HG03095 (cell line): ENCODE measurements around the gene SSR1.
"Not testable (repeated sequence)": the region's sequence is repeated elsewhere in the genome, so short reads cannot be mapped to it uniquely, and the experiment has no call there.

Source experiments
- ATAC-seq: cut with Tn5 transposase; IDR thresholded peaks from one replicate; pipeline ENCODE4 v1.9.1; 2021; ENCODE audit warnings: moderate library complexity; ENCODE audit not compliant: unreplicated experiment

Gene SSR1

DNA sequence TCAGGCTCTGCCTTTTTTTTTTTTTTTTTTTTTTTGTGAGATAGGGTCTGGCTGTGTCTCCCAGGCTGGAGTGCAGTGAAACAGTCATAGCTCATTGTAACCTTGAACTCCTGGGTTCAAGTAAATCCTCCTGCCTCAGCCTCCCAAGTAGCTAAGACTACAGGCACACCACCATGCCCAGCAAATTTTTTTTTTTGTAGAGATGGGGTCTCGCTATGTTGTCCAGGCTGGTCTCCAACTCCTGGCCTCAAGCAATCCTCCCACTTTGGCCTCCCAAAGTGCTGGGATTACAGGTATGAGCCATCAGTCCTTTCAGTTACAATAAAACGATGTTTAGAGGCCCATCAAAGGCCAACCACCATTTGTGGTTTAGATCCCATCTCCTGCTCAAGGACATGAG is 6.4 kb upstream of the SSR1 start:
- not testable (repeated sequence) for ATAC-seq

DNA sequence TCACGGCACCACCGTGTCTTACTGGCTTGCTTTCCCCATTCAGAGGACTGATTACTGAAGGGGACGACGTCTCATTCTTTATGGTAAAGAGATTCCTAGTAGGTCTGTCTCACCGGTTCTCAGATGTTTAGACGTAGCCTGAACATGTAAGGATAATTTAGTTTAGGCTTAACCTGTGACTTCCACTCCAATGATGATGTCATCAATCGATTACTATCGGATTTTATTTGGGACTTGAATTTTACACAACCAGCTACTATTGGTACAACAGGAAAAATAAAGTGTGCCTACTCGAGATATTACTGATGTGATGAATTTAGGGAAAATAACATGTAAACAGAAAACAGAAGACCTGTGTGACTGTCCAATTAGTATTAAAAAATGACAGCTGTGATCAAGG is 4.5 kb upstream of the SSR1 start:
- no peak for ATAC-seq

DNA sequence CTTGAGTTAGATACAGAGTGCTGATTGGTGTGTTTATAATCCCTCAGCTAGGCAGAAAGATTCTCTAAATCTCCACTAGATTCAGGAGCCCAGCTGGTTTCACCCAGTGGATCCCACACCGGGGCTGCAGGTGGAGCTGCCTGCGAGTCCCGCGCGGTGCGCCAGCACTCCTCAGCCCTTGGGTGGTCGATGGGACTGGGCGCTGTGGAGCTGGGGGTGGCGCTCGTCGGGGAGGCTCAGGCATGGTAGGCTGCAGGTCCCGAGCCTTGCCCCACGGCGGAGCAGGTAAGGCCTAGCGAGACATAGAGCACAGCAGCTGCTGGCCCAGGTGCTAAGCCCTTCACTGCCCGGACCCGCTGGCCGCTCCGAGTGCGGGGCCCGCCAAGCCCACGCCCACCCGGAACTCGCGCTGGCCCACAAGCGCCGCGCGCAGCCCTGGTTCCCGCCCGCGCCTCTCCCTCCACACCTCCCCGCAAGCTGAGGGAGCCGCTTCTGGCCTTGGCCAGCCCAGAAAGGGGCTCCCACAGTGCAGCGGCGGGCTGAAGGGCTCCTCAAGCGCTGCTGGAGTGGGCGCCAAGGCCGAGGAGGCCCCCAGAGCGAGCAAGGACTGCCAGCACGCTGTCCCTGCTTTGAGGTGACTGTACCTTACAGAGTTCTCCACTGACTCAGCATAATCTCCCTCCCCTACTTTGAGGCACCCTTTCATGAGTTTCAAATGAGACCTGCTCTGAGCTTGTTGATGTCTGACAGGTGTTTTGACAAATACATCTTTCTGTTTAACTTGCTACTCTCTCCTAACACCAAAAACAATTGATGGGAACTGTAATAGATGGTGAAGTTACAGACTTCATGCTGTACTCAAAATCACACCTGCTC is 3.9 kb upstream of the SSR1 start:
- ATAC-seq: no peak

DNA sequence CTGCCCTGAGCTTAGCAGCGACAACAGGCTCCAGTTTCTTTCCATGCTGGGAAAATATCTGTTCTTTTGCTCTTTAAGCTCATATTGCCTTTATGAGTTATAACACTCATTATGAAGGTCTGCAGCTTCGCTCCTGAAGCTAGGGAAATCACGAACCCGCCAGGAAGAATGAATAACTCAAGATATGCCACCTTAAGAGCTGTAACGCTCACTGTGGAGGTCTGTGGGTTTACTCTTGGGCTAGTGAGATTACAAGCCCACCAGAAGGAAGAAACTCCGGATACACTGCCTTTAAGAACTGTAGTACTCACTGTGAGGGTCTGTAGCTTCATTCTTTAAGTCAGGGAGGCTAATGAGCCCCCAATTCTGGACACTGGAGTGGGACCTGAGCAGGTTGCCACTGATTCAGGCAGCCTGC is 3.0 kb upstream of the SSR1 start:
- no peak for ATAC-seq

DNA sequence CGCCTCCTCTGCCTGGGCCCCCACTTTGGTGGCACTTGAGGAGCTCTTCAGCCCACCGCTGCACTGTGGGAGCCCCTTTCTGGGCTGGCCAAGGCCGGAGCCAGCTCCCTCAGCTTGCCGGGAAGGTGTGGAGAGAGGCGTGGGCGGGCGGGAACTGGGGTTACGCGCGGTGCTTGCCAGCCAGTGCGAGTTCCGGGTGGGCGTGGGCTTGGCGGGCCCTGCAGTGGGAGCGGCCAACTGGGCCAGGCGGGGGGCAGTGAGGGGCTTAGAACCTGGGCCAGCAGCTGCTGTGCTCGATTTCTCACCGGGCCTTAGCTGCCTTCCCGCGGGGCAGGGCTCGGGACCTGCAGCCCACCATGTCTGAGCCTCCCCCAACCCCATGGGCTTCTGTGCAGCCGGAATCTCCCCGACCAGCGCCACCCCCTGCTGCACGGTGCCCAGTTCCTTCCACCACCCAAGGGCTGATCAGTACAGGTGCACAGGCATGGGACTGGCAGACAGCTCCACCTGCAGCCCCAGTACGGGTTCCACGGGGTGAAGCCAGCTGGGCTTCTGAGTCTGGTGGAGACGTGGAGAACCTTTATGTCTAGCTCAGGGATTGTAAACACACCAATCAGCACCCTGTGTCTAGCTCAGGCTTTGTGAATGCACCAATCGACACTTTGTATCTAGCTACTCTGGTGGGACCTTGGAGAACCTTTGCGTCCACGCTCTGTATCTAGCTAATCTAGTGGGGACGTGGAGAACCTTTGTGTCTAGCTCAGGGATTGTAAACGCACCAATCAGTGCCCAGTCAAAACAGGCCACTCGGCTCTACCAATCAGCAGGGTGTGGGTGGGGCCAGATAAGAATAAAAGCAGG is 2.3 kb upstream of the SSR1 start:
- not testable (repeated sequence) for ATAC-seq

DNA sequence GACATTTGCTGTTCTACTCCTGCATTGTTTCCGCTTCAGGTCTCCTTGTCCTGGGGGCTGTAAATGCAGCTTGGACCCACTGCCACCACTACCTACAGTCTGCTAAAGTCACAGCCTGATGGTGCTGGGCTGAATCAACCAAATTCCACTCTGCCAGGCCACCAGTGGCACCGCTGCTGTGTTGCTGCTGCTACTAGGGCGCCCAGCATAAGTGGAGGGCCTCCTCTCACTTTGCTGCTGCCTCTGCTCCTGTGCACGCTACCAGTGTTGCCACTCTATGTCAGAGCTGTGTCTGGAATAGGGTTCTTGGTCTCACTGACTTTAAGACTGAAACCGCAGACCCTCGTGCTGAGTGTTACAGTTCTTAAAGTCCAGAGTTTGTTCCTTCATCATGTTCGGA is 1.4 kb upstream of the SSR1 start:
- ATAC-seq: no peak

DNA sequence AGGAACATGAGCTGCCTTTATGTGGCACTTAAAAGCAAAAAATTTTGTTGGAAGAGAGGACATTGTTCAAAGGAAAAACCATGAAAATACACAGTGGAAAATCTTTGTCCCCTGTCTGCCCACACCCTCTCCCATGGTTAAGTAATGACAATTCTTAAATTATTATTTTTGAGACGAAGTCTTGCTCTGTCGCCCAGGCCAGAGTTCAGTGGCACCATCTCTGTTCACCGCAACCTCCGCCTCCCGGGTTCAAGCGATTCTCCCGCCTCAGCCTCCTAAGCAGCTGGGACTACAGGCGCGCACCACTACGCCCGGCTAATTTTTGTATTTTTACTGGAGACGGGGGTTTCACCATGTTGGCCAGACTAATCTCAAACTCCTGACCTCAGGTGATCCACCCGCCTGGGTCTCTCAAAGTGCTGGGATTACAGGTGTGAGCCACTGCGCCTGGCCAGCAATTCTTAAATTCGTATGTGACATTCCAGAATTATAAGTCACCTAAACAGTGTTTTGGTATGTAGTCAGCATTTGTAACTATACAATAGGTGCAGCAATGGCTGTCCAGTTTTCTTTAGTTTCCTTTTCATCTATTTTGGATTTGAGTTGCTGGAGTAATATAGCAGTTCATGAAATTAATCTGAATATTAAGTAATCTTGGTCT is 636 bp upstream of the SSR1 start:
- no peak for ATAC-seq

DNA sequence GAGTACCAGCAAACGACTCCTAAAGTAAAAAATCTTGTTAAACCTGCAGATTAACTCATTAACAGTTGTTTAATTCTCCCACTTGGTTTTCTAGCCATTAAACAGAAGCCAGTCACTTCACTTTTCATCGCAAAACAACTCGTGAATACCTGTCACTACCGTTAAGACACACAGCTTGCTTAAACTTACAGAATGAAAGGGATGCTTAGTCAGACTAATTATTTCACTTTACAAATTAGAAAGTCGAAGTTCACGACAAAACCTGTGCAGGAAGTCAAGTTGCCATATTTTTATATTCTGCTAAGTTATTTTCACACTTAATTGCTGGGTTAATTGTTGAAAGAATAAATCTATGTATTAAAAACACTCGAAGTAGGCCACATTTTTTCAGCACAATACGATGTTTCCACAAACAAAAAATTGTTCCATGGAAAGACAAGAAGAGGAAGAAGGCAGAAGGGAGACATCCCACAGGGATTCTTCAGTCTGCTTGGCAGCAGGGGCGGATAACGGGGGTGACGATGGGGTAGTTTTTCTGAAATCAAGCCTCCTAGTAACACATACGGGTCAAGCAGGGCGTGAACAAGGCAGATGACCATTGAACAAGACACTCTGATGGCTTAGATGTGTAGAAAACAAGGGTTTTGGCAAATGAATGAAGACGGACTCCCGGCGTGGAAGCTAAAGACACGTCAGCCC is 933 bp downstream of the SSR1 start:
- no peak for ATAC-seq

DNA sequence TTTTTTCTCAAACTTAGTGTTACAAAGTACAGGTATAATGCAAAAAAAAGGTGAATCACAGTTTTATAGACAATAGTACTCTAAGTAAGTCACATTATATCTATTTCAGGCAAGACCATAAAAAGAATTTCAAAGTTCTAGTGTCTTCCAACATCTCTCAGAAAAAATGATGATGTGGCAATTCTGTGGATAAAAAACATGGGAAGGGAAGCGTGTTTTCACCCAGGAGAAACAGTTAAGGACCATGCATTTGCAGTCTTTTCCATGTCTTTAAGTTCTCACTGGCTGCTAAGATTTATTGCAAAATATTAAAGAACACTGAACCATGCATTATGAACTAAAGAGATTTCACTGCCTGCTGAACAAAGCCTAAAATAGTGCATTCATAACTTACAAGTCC is 1.8 kb downstream of the SSR1 start:
- ATAC-seq: no peak

DNA sequence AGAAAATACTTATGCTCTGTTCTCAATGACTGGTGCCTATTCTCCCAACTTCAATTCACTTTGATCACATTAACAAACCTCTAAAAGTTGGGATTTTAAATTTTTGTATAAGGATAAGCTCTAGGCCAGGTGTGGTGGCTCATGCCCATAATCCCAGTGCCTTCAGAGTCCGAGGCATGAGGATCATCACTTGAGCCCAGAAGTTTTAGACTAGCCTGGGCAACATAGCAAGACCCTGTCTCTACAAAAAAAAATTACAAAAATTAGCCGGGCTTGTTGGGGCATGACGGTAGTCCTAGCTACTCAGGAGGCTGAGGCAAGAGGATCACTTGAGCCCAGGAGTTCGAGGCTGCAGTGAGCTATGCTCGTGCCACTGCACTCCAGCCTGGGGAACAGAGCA is 3.9 kb downstream of the SSR1 start:
- no peak for ATAC-seq

DNA sequence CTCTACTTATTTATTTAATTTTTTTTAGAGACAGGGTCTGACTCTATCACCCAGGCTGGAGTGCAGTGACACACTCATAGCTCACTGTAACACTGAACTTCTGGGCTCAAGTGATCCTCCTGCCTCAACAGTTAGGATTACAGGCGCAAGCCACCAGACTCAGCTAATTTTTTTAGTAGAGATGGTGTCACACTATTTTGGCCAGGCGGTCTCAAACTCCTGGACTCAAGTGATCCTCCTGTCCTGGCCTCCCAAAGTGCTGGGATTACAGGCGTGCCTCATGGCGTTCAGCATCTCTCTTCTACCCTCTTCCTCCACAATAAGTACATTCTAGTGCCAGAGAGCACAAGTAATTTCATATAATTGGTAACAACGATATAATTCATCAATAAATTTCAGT is 5.5 kb downstream of the SSR1 start:
- no peak for ATAC-seq

DNA sequence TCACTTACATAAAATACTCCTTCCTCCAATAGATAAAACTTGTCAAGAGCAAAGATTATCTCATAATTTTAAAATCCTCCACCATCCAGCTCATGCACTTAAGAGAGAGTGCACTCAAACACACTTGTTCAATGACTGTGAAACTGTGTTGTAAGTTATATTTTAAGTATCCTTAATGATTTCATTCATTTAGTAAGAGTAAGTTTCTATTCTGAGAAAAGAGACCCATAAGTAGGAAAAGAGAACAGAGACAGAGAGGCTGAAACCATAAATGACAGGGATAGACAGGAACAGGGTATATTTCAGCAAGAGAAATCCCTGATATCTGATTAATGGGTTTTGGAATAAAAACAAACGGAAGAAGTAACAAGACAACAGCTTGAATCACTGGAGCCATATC is 8.2 kb downstream of the SSR1 start:
- ATAC-seq: no peak

DNA sequence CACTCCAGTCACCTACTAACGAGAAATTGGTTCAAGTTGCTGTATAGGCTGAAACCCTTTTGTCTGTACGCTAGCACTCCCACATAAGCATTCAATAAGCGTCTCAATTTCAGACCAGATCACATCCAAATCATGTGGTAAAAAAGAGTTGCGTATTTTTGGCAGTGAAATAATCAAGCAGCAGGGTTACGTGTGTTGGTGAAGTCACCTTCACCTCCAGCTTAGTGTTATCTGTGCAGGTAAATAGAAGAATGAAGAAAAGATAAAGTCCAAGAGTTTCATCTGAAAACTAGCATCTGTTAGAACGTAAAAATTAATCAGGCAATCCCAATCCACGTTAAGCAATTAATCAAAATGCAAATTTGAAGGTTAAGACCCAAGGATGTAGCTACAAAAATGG is 11.3 kb downstream of the SSR1 start:
- no peak for ATAC-seq

DNA sequence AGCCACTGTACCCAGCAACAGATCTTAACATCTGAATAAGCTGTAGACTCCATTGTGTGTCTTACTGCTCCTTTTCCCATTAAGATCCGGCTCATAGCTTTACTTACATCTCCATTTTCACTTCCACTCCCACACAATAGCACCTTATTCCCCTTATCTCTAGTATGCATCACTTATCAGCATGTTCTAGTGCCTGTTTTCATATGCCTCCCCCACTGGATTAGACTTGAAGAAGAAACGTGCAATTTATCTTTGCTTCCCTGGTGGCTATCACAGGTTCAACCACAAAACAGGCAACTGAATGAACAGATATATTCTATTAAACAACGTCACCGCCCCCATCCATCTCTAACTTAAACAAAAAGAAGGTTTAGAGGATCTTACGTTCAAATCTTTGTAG is 12.1 kb downstream of the SSR1 start:
- no peak for ATAC-seq

DNA sequence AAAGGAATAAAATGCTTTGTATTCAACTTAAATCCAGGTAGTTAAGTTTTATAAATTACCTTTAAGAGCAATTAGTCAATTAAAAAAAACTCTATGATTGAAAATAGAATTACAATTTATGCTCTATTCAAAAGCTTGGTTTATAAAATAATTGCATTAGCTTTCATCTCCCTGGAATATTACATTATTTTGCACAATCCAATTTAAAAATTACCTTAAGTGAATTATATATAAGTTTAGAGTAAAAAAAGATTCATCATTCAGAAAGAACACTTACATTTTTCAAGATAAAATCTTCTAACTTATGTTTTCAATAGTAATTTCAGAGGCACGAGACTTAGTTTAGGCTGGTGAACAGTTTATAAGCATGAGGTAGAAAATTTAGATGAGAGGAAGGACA is 14.9 kb downstream of the SSR1 start:
- no peak for ATAC-seq

DNA sequence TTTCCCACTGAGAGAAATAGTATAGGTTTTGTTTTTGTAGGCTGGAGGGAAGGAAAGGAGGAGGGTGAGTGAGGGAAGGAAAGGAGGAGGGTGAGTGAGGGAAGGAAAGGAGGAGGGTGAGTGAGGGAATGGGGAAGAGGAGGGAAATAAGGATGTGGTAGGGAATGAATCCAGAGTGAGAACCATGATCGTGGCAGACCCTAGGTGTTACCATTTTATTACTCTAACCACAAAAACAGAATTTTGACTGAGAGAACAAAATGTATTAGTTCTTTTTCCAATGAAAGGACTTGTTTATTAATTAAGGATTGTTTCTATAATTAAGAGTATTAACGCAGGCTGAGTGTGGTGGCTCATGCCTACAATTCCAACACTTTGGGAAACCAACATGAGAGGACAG is 16.4 kb downstream of the SSR1 start:
- ATAC-seq: no peak

DNA sequence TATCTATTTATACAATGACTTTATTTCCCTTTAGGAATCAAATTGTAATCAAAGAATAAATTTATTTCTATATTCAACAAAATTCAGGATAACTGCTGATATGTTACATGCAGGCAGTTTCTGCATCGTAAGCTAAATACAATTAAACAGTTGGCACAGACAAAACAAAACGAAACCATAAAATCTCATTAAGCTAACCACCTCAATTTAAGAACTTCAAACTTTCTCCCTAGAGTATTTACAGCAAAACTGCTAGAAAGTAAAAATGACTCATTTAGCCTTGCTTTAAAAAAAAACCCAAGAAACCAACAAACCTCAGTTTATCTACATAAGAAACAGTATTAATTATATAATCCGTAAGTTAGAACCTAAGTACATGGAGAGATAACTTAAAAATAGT is 17.1 kb downstream of the SSR1 start:
- no peak for ATAC-seq

DNA sequence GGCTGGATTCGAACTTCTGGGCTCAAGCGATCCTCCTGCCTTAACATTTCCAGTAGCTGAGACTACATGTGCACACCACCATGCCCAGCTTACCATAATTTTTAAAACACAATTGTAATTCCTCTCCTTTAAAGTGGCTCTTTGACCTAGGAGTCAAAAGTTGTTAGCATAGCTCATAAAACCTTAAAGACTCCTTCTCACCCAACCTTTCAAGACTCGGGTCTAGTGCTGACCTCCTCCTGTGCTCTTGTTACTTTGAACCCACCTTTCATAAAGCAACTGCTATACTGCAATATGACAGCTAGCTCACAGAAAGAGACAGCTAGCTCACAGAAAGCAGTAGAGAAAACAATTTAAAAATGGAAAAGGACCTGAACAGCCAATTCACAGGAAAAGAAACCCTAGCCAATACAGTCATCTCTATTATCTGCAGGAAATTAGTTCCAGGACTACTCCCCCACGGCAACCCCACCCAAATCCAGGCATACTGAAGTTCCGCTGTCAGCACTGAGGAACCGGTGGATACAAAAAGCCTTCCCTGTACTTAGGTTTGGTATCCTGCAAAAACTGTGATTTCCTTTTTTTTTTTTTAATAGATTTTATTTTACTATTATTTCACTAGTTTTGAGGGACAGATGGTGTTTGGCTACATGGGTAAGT is 20.3 kb downstream of the SSR1 start:
- ATAC-seq: no peak

DNA sequence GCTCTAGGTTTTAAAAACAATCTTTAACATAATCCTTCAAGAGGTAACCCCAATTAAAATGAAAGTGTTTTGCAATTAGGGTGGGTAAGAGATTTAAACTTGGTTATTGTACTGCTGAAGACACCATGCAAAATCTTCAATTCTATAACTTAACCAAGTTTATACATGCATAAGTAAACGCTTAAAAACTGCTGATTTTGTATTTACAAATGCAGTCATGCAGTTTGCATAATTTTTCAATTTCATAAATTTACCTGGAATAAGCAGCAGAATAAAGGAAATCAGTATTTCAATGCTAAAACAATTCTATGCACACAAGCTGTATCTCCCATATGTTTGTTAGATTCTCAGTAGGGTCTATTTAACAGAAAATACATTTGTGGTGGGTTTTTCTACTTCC is 22.9 kb downstream of the SSR1 start:
- ATAC-seq: no peak

DNA sequence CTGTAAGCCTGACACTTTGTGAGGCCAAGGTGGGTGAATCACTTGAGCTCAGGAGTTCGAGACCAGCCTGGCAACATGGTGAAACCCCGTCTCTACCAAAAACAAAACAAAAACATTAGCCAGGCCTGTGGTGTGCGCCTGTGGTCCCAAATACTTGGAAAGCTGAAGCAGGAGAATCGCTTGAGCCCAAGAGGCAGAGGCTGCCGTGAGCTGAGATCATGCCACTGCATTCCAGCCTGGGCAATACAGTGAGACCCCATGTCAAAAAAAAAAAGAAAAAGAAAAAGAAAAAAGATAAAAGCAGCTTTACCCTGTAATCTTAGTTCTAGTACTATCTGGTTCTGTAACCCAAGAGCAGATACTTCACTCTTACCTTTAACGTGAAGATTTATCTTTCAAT is 27.6 kb downstream of the SSR1 start:
- no peak for ATAC-seq

DNA sequence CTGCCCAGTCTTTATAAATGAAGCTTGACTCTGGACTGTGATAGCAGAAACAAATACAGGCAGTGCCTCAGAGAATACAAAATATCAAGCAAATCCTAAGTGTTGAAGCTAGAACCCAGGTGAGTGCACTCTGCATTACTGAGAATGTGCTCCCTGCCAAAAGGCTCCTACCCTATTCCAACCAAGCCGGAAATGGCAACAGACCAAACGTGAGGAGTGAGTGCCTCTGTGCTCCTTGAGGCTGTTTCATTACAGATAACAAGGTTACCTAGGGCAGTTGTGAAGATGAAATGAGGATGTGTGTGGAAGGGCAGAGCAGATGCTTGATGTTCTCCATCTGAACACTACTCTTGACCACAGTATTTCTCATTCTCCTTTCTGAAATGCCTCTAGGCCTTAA is 29.3 kb downstream of the SSR1 start:
- ATAC-seq: no peak
